GM04504 (cell line): ENCODE data around the gene RBBP8NL.

Source experiments
- DNase-seq: peaks from one replicate; pipeline ENCODE4 v3.0.0-alpha.2; 2012; ENCODE audit warnings: low read depth

The RBBP8NL gene

DNA sequence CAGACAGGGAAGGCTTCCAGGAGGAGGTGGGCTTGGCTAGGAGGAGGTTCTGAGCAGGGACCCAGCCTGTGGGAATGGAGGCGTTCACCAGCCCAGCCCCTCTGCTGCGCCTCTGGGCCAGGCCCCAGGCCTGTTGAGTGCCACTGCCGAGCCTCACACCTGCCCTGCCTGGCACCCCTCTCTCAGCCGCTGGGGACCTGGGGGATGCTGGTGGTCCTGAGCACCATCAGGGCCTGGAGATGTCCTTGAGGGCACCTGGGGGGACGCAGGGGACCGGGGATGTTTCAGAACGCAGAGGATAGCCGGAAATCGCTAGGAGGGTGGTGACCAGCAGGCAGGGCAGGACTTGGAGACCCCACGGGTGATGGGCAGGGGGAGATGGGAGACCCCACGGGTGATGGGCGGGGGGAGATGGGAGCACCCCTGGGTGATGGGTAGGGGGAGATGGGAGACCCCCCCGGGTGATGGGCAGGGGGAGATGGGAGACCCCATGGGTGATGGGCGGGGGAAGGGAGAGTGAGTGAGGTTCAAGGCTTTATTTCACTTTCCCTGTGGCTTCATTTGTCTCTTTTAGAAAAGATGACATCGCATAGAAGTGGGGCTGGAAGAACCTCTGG lies 35.7 kb upstream of the RBBP8NL start:
- no peak for DNase-seq

DNA sequence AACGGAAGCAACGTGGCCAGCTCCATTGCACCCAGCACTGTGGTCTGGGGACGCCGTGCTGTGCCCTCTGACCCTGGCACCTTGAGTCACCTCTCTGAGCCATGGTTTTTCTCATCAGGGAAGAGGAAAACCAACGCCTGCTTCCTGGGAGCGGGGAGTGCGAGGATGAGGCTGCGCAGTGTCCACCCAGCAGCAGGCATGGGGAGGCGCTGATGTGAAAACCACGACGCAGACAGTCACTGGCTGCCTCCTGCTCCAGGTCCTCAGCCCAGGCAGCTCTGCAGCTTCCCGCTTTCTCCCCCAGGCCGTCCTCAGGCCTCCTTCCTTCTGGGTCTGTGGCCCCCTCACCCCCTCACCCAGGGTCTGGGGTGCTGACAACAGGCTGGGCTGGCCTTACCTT lies 34.5 kb upstream of the RBBP8NL start:
- no peak for DNase-seq

DNA sequence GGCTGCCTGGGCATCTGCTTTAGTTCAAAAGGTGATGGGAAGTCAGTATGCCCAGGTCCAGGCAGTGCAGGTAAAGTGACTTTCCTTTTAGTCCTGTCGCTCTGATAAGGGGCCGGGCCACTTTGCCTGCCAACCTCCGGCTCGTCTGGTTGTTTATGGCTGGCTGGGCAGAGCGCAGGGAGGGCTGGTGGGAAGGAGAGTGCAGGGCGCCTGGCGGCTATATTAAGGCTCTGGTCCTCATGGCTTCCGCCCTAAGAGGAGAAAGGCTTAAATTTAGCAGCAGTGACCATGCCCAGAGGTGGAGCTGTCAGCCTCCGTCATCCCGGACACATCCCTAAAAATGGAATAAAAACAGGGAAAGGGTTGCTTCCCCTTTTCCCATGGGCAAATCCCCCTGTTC lies 33.8 kb upstream of the RBBP8NL start:
- DNase-seq = no peak

DNA sequence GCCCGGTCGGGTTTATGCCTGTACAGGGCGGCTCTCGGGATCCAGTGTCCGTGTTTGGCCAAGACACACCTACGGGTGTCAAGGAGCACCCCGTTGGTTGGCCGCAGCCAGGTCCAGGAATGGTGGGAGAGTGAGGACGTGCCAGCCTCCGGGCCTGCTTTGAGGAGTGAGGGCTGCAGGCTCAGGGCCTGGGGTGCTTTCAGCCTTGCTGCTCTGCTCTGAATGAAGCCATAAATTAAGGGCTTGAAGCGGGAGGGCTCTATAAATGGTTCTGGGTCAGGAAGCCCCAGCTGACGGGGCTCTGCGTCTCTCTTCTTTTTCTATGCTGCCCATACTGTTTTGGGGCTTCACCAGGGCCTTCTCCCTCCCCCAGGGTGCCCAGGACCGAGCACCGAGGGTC lies 33.3 kb upstream of the RBBP8NL start:
- DNase-seq = no peak

DNA sequence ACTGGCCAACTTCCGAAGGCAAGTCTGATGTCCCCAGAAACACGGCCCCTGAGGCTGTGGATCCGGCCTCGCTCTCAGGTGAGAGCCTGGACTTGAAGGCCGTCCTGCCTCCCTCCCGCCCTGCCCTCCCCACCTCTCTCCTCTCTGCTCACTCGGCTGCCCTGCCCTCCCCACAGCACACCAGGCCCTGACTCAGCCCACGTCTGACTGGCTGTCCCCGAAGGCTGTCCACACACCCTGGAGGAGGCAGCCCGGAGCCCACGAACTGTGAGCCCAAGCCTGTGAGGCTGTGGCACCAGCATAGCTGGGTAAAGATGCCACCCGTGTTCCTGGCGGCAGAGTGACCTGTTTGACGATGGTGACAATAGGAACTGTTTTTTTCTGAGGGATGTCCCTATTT lies 32.1 kb upstream of the RBBP8NL start:
- DNase-seq = no peak

DNA sequence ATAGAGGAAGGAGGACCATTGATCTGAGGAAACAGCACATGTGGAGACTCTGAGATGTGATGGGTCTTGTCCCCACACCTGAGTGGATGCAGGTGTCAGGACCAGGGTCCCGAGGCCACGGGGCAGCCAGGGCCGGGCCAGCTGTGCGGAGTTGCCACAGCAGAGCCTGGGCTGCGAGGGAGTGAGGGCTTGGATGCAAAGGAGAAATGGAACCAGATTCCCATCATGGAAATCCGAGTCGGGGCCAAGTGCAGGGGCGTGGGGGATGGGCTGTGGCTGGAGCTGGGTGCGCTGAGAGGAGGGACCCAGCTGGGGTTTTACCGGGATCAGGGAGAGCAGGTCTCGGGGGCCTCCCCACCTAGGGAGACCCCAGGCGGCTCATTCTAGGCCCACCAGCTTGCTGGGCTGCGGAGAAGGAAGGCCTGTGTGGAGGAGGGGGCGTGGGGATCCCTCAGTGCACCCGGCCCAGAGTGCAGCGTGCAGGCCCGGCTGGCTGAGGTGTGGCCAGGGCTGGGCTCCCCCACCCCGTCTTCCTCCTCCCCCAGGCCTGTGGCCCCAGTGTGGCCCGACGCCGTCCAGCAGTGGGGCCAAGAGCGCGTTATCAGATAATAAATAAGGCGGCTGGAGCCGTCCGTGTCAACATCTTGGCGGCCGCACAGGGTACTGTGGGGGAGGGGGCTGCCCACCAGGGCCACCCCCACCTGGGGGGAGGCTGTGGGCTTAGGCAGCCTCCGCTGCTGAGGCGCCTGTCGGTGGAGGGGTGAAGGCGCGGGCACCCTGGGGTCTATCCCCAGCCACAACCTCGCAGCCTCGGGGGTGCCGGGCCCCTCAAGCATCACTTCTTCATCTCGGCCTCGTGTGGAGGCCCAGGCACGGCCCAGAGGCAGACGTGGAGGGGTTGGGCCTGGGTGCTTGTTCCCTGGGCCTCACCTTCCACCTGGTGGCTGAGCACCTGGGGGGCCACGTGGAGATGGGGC lies 31.2 kb upstream of the RBBP8NL start:
- no peak for DNase-seq

DNA sequence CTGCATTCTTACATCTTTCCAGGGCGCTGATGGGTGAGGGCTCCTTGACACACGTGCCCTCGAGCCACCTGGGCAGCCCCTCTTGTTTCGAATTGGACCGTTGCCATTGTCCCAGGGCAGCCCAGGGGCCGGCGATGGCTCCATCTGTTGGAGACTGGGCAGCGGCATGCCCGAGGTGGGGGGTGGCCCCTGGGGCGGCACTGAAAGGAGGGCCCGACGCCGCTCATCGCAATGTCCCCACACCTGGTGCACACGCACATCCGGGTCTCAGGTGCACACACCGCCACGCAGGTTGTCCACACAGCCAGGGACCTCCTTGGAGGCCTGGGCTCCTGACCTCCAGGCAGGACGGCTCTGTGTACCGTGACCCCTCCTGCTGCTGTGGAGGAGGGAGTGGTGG lies 30.5 kb upstream of the RBBP8NL start:
- no peak for DNase-seq

DNA sequence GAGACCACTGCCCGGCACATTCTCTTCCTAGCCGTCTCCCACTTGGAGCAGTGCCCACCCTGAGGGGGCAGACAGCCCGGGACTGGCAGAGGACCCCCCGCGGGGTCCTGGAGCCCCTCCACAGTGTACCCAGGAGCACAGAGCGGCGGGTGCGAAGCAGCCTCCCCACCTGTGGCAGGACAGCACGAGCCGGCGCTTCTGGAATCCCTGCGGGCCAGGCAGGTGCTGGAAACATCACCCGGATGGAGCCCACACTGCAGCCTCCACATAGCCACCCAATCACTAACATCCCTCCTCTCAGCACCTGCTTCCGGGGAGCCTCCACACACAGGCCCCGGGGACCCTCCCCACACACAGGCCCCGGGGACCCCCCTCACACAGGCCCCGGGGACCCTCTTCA lies 29.8 kb upstream of the RBBP8NL start:
- DNase-seq = no peak

DNA sequence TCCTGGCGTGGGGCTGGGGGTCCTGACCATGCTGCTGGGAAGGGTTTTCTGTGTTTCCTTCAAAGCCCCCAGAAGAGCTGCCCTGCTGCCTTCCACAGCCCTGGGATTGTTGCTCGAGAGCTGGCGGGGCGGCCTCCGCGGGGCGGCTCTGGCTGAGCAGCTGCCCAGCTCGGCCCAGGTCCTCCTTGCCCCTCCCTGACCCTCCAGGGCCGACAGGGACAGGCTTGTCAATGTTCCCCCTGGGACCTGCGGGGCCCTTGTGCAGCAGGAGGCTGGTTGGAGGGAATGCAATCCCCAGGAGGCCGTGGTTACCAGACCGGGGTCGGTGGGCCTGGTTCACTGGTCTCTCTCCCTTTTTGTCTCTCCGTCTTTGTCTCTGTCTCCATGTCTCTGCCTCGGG lies 28.6 kb upstream of the RBBP8NL start:
- no peak for DNase-seq

DNA sequence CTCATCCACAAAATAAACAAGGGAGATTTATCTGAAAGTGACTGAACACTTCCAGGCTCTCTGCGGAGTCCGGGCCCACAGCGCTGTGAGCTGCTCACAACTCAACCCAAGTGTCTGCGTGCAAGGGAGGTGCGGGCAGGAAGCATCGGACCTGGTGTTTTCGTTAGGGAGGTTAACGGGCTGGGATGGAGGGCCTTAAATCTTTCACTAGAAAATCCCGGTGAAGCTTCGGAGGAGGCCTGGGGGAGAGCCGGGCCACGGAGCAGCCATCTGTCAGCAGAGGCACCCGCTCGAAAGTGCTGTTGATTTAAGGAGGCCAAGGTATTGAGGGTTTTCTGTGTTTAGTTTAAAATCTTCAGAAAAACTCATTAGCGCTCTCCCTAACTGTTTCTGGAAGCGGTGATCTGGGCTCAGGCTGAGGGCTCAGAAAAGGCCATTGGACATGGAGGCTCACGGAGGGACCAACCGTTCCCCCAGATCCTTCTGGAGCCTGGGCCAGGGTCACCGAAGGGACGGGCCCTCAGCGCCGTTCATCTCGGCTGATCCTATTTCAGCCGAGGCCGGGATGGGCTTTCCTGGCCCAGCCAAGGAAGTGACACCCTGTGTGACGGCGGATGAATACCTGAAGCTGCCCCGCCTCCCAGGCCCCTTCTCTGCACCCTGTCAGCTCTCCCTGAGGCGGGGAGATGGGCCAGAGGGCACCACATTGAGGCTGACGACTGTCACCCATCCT lies 27.7 kb upstream of the RBBP8NL start:
- no peak for DNase-seq

DNA sequence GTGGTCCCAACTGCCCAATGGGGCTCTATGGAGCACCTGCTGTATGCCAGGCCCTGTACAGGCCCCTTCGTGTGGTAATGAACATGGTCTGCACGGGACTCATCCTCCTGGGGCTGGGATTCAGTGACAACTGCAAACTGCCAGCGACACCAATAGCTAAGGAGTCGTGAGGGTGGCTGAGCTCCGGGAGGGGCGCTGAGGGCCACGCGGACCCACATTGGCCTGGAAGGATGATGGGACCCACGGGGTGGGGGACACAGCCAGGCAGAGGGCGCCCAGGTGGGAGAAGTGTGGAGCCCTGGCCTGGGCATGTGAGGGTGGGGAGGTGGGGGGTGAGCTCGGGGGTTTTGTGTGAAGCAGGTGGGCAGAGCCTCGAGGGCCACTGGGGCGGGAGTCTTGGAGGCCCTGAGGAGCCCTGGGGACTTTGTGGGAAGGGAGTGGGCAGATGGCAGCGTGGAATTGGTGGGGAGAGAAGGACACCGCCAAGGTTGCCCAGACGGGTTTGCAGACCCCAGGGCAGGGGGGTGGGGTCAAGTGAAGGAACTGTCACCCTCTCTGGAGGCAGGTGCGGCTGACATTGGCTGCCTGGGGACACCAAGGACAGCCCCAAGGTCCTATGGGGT lies 26.0 kb upstream of the RBBP8NL start:
- no peak for DNase-seq

DNA sequence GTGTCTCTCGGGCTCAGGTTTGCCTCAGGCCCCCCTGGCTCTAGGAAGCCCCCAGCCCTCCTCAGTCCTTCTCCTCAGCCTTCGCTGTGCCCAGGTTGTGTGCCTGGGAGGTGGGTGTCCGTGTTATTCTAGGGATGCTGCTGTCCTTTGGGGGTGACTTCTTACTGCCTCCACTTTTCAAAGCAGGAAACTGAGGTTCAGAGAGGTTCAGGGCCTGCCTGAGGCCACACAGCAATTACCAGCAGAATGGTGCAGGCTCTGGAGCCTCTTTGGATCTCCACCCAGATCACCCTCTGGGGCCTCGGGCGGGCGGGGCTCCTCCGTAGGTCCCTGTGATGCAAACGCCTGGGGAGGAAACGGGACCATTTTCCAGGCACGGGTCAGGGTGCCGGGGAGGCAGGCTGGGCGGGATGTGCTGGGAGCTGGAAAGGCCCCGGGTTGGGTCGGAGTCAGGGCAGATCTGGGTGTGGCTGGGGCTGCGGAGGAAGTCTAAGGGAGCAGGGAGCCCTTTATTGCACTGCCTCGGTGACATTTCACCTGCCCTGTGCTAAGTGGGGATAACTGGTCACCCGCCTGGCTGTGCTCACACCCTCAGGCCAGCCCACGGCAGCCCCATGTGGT lies 25.2 kb upstream of the RBBP8NL start:
- no peak for DNase-seq

DNA sequence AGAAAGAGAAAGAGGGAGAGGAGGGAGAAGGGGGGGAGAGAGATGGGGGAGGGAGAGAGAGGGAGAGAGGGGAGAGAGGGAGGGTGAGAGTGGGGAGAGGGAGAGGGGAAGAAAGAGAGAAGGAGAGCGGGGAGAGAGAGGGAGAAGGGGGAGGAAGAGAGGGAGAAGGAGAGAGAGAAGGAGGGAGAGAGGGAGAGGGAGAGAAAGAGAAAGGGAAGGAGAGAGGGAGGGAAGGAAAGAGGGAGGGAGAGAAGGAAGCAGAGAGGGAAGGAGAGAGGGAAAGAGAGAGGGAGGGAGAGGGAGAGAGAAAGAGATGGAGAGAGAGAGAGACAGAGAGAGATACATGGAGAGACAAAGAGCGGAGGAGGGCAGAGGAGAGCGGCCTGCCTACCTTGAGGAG lies 24.6 kb upstream of the RBBP8NL start:
- no peak for DNase-seq

DNA sequence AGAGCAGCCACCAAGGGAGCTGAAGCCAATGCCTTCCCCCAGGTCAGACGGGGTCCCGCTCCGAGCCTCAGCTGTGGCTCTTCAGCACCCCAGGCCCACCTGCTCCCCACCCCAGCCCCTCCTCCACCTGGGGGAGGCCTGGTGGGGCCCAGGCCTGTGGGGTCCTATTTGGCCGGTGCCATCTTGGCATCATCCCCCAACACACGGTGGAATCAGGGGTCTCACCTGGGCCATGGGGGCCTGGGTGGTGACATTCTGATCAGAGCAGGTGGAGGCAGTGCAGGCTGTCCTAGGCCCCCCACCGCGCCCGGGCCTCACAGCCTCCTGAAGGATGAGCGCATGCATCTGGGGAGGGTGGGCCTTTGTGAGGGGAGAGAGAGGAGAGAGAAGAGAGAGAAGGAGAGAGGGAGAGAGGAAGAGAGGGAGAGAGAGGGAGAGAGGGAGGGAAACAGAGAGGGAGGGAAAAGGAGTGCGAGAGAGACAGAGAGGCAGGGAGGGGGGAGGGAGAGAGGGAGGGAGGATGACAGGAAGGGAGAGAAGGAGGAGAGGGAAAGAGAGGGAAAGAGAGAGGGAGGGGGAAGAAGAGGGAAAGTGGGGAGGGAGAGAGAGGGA lies 23.9 kb upstream of the RBBP8NL start:
- DNase-seq = no peak

DNA sequence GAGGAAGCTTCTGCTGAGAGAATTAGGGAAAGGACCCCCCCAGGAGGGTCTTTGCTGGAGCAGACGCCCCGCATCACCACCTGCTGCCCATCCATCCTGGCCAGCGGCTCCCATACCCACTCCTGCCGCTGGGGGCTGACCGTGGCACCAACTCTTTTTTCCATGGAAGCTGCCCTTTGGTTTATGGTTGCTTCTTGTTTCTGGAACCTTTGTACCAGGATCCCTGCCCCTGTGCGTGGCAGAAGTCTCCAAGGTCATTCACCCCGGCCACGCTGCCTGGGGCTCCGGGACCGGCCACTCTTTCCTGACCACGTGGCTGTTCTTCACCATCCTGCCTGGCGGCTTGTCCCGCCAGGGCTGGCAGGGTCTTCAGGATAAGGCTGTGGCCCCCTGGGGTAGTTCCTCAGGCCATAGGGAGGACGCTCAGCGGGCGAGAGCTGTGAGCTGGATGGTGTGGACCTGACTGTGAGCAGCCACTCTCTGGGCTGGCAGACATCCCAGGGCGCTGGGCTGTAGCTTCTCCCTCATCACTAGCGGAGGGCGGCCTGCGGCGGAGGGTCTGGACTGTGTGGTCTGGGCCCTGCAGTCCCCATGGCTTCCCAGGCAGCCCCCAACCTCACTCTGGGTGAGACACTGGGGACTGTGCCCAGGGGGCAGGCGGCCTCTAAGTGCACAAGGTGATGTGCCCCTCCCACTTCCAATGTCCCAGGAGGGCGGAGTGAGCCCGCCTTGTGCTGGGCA lies 22.8 kb upstream of the RBBP8NL start:
- DNase-seq = no peak

DNA sequence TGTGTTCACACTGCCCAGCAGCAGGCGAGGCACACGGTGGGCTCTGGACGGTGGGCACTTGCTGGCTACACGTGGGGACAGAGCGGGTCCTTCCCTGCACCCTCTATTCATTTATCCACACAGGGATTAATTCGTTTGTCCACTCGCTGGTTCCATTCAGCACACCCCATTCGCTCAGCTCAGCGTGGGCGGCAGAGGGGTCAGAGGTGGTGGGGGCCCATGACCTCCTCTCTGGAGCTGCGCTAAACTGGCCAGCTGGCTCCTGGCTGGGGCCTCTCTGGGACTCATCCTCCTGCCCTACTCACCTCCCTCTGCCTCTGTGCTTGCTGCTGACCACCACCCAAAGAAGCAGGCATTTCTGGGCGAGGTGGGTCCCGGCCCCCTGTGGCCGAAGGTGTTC lies 21.4 kb upstream of the RBBP8NL start:
- DNase-seq = no peak

DNA sequence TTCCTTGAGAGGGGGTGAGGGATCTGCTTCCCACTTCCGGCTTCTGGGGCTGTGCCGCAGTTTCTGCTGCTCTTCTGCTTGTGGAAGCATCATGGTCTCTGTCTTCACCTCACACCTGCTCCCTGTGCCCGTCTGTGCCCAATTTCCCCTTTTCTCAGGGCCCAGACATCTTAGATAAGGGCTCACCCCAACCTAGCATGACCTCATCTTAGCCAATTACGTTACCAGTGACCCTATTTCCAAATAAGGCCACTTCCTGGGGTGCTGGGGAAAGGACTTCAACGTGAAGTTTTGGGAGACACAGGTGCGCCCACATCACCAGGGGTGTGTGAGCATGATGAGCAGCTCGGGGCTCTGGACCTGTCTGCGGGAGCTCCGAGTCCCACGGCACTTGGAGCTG lies 20.7 kb upstream of the RBBP8NL start:
- DNase-seq = no peak

DNA sequence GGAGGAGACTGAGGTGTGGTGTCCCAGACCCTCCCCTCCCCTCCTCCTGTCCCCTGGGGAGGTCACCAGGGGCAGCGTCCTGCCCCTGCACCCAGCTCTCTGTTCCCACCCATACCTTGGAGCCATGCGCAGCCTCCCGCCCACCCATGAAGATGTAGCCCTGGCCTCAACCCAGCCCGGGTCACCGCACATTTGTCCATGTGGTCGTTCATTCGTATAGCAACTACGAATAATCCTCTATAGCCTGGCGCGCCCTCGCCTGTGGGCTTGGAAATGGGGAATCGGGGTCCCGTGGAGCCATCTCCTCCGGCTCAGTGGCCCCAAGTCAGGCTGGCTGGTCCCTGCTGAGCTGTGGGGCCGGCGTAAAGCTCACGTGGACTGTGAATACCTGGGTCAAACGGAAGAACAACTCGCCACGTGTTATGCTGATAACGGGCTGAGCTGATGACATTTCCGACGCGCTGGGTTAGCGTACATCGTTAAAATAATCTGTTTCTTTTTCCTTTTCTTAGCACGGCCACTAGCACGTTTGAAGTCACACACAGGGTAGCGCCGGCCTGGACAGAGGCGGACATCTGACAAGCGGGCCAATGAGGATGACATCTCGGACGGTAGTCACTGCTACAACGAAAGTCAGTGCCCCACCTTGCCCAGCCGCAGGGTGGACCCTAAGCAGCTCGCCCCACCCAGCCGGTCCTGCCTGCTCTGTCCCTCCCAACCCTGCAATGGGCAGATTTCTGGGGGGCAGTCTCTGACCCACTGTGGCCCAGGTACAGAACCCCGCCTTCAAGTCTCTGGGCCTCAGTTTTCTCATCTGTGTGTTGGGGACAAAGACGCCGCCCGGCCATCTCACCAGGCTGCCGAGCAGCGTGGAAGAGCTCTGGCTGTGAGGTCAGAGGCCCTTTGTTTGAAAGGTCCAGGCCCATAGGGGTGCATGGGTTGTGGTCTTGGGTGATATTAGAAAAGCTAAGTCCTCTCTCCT lies 19.8 kb upstream of the RBBP8NL start:
- DNase-seq = no peak

DNA sequence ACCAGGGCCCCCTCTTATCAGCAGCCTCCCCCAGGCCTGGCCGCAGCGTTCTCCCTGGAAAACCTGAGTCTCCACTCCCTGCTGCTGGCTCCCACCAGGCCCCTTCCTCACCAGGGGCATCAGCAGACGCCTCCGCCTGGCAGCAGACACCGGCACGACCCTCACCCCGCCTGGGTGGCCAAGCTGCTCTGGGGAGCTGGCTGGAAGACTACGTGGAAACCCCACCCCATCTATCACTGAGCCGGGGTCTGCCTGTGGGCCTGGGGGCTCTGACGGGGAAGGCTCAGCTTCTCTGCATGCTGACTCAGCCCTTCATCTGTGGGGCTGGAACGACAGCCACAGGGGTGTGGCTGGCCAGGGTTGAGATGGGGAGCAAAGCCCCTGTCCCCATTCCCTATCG lies 19.1 kb upstream of the RBBP8NL start:
- no peak for DNase-seq
